Gastrocnemius medialis (tissue), 4 donors: ENCODE data around the gene MYBPC3. TPM values are rescaled to one million over a fixed set of nuclear protein-coding genes. Genes with fewer than 3 reads are reported as not detected.

ENCODE experiments used
- ATAC-seq, 2 donors: fragments of 150-250 bp; one replicate each; pipeline ENCODE4 v1.9.1; 2016
- DNase-seq, 2 donors: peaks; one replicate each; pipeline ENCODE4 v3.0.0-alpha.2; 2019
- H3K27ac ChIP-seq, 4 donors: fragments of 200-600 bp; sonication (generic); 1 replicate in 1 of 4; 2 replicates in 3 of 4; pipeline ENCODE4 v1.5.1; 2016 to 2018; ENCODE audit warnings: mild to moderate bottlenecking in 2 of 4, moderate library complexity in 1 of 4
- H3K27me3 ChIP-seq, 3 donors: fragments of 200-600 bp; sonication (generic) in 2 of 3; 1 replicate in 1 of 3; 2 replicates in 2 of 3; pipeline versions ENCODE4 v1.5.1 to v1.6.0; 2016 to 2019; ENCODE audit warnings: mild to moderate bottlenecking in 1 of 3, moderate library complexity in 1 of 3
- H3K36me3 ChIP-seq, 2 donors: fragments of 200-600 bp; sonication (generic) in 1 of 2; one replicate each; pipeline ENCODE4 v1.5.1; 2017 to 2018
- H3K4me1 ChIP-seq, 2 donors: fragments of 200-600 bp; sonication (generic) in 1 of 2; one replicate each; pipeline ENCODE4 v1.5.1; 2016 to 2017; ENCODE audit warnings: mild to moderate bottlenecking in 2 of 2
- H3K4me3 ChIP-seq, 4 donors: fragments of 200-600 bp; sonication (generic) in 3 of 4; 1 replicate in 1 of 4; 2 replicates in 3 of 4; pipeline ENCODE4 v1.5.1; 2016 to 2019; ENCODE audit warnings: mild to moderate bottlenecking in 2 of 4
- H3K9me3 ChIP-seq, 3 donors: fragments of 200-600 bp; sonication (generic) in 2 of 3; 1 replicate in 1 of 3; 2 replicates in 2 of 3; pipeline ENCODE4 v1.5.1; 2016 to 2019
- CTCF ChIP-seq, 5 experiments: fragments of 450-650 bp in 3 of 5; fragments of 200-600 bp in 2 of 5; sonication (generic) in 2 of 5; IDR thresholded peaks in 4 of 5; conservative IDR thresholded peaks in 1 of 5; 1 replicate in 4 of 5; 2 replicates in 1 of 5; pipeline ENCODE4 v1.5.1; 2016 to 2019; ENCODE audit warnings: antibody characterized with exemption in 5 of 5, mild to moderate bottlenecking in 3 of 5, moderate library complexity in 3 of 5
- POLR2A ChIP-seq, 2 donors: fragments of 450-650 bp; IDR thresholded peaks; one replicate each; pipeline ENCODE4 v1.6.1; 2017; ENCODE audit warnings: antibody characterized with exemption in 2 of 2, mild to moderate bottlenecking in 2 of 2, moderate library complexity in 2 of 2
- in situ Hi-C, 4 donors: fragments of 200-750 bp; cut with MboI; loops; one replicate each; pipeline versions ENCODE4 v1.15.0 to v1.8.0; 2017; ENCODE audit warnings: low sequenced_read_pairs in 4 of 4
- intact Hi-C: fragments of 100-400 bp; cut with DNase I; formaldehyde crosslinking; loops from one replicate; pipeline ENCODE4 v1.15.1; 2023; ENCODE audit warnings: low total_unique reads
- total RNA-seq, 4 donors: library from RNA; depleted of rRNA; stranded (reverse); fragments of >200 nt; gene quantifications; one replicate each; pipeline versions ENCODE4 v1.1.0 to v1.2.3, GENCODE V29; 2016

The MYBPC3 gene
- total RNA-seq, 4 donors from 2014 or later, result 0.07 TPM; not detected in 3

GRCh38 chr11:47342854-47343253, 9.6 kb downstream of the MYBPC3 start:
- in situ Hi-C loops (no loop called here), intact Hi-C loops (no loop called here)
- ATAC-seq (no peak), DNase-seq (no peak)
- H3K4me1 ChIP-seq, result no peaks in the 10 kb centered on the region
- no peak overlapping the region for H3K4me3 ChIP-seq
- H3K9me3 ChIP-seq, result no peaks in the 10 kb centered on the region
- no peaks in the 10 kb centered on the region for H3K27me3 ChIP-seq
- TF ChIP-seq POLR2A (IDR thresholded peaks at IDR 0.05) (no peak), CTCF (IDR thresholded peaks at IDR 0.05 in 4 of 5, conservative IDR thresholded peaks at IDR 0.05 in 1 of 5) (no peak)
- H3K27ac ChIP-seq, result no peak overlapping the region
- no peaks in the 10 kb centered on the region for H3K36me3 ChIP-seq

GRCh38 chr11:47342036-47342803, 10.3 kb downstream of the MYBPC3 start:
- intact Hi-C loops, result no loop called here
- H3K9me3 ChIP-seq, result no peaks in the 10 kb centered on the region
- in situ Hi-C loops, result no loop called here
- no peaks in the 10 kb centered on the region for H3K36me3 ChIP-seq
- DNase-seq, result no peak
- H3K27ac ChIP-seq, result no peak overlapping the region
- no peaks in the 10 kb centered on the region for H3K4me1 ChIP-seq
- no peak for ATAC-seq
- H3K27me3 ChIP-seq, result no peaks in the 10 kb centered on the region
- no peak overlapping the region for H3K4me3 ChIP-seq
- no peak for TF ChIP-seq POLR2A (IDR thresholded peaks at IDR 0.05)
- TF ChIP-seq CTCF (IDR thresholded peaks at IDR 0.05 in 4 of 5, conservative IDR thresholded peaks at IDR 0.05 in 1 of 5), result no peak

DNA sequence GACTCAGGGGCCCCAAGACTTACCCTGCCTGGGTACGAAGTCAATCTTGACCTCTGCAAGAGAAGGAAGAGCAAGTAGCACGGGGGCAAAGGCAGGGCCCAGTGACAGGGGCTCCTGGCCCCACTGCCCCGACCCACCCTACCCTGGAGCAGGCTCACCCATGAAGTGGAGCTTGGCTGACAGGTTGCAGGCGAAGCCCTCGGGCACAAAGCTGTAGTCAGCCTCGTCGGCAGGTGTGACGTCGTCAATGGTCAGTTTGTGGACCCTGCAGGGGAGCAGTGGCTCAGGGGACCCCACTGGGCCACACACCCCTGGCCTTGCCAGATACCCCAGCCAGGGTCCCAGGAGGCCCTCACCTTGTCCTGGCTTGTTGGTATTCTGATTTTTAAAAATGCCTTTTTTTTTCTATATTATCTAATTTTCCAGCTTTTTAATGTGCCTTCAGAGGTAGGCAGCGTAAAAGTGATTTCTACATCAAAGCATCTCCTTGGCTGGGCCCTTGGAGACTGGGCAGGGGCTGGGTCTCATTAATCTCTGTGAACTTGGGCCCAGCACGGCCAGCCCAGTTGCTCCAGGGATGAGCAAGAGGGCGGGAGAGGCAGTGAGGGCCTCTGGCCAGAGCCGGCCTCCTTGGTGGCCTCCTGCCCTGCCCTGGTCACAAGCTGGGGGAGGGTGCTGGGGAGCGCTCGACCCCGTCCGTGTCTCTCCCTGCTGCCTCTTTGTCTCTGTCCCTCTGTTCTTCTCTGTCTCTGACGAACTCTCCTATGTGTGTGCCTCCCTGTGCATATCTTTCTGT, 11.3 kb downstream of the MYBPC3 start:
- ATAC-seq, result no peak
- intact Hi-C loops (no loop called here), in situ Hi-C loops (no loop called here)
- H3K4me3 ChIP-seq, result no peak overlapping the region
- H3K4me1 ChIP-seq, result no peaks in the 10 kb centered on the region
- H3K36me3 ChIP-seq, result no peaks in the 10 kb centered on the region
- no peaks in the 10 kb centered on the region for H3K9me3 ChIP-seq
- H3K27ac ChIP-seq, result no peak overlapping the region
- TF ChIP-seq POLR2A (IDR thresholded peaks at IDR 0.05), result no peak
- TF ChIP-seq CTCF (IDR thresholded peaks at IDR 0.05 in 4 of 5, conservative IDR thresholded peaks at IDR 0.05 in 1 of 5), result no peak
- H3K27me3 ChIP-seq, result no peaks in the 10 kb centered on the region
- no peak for DNase-seq

GRCh38 chr11:47340010-47340409, 12.5 kb downstream of the MYBPC3 start:
- Histone ChIP-seq H3K9me3 (no peaks in the 10 kb centered on the region), H3K36me3 (no peaks in the 10 kb centered on the region), H3K4me3 (no peak overlapping the region), H3K4me1 (no peaks in the 10 kb centered on the region), H3K27ac (no peak overlapping the region), H3K27me3 (no peaks in the 10 kb centered on the region)
- in situ Hi-C loops (no loop called here), intact Hi-C loops (no loop called here)
- DNase-seq (no peak), ATAC-seq (no peak)
- TF ChIP-seq POLR2A (IDR thresholded peaks at IDR 0.05) (no peak), CTCF (IDR thresholded peaks at IDR 0.05 in 4 of 5, conservative IDR thresholded peaks at IDR 0.05 in 1 of 5) (no peak)
